LNCaP clone FGC (cell line): Measurements from ENCODE around the gene NQO1.
"Not testable (repeated sequence)": the region's sequence is repeated elsewhere in the genome, so short reads cannot be mapped to it uniquely, and the experiment has no call there.

Experiments used
- DNase-seq: peaks from one replicate; pipeline ENCODE4 v3.0.0-alpha.2; 2011; ENCODE audit warnings: low read depth
- H3K4me3 ChIP-seq: 2 replicates; pipeline ENCODE4 v1.5.1; 2011; ENCODE audit warnings: mild to moderate bottlenecking, low read depth, low read length, control low read depth
- TF ChIP-seq, protein P1 (sequence below): IDR thresholded peaks from 2 replicates; pipeline ENCODE4 v1.5.1; 2012; ENCODE audit warnings: mild to moderate bottlenecking; ENCODE audit not compliant: control insufficient read depth, insufficient read depth; ENCODE audit errors: extremely low read depth

The NQO1 gene

DNA sequence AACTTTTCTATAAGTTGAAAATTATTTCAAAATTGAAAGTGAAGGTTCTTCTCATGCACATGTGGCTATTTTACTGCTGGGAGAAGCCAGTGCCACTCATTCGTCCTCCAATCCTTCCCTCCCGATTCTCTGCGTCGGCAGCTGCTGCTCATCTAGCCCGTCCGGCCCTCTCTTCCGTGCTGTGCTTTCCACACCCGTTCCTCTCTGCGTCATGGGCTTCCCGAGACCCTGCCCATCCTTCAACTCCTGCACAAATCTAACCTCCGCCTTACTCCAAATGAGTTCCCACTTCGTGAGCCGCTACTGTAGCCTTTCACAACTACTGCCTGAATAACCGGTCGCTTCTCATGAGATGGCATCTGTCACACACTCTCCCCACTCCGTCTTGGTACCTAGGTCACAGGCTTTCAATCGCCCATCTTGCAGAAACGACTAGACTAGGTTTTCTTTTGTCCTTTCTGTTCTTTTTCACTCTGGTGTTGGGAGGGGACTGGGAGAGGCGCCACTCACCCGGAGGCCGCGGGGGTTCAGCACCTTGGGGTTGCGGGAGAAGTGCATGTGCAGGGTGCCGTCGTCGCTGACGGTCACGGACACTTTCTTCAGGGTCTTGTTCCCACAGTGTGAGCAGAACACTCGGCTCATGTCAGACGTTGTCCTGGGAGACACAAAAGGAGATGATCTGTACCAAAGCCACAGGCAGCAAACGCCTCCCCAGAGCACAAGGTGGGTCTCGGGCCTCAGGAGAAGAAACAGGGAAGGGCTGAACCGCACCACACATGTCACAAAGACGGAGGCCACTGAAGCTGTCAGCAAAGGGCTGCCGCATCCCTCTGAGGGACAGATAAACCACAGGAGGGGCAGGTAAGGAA, 18.2 kb upstream of the NQO1 start:
- TF ChIP-seq, protein P1, sequence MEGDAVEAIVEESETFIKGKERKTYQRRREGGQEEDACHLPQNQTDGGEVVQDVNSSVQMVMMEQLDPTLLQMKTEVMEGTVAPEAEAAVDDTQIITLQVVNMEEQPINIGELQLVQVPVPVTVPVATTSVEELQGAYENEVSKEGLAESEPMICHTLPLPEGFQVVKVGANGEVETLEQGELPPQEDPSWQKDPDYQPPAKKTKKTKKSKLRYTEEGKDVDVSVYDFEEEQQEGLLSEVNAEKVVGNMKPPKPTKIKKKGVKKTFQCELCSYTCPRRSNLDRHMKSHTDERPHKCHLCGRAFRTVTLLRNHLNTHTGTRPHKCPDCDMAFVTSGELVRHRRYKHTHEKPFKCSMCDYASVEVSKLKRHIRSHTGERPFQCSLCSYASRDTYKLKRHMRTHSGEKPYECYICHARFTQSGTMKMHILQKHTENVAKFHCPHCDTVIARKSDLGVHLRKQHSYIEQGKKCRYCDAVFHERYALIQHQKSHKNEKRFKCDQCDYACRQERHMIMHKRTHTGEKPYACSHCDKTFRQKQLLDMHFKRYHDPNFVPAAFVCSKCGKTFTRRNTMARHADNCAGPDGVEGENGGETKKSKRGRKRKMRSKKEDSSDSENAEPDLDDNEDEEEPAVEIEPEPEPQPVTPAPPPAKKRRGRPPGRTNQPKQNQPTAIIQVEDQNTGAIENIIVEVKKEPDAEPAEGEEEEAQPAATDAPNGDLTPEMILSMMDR: no peak
- no peak overlapping the region for H3K4me3 ChIP-seq
- no peak for DNase-seq

DNA sequence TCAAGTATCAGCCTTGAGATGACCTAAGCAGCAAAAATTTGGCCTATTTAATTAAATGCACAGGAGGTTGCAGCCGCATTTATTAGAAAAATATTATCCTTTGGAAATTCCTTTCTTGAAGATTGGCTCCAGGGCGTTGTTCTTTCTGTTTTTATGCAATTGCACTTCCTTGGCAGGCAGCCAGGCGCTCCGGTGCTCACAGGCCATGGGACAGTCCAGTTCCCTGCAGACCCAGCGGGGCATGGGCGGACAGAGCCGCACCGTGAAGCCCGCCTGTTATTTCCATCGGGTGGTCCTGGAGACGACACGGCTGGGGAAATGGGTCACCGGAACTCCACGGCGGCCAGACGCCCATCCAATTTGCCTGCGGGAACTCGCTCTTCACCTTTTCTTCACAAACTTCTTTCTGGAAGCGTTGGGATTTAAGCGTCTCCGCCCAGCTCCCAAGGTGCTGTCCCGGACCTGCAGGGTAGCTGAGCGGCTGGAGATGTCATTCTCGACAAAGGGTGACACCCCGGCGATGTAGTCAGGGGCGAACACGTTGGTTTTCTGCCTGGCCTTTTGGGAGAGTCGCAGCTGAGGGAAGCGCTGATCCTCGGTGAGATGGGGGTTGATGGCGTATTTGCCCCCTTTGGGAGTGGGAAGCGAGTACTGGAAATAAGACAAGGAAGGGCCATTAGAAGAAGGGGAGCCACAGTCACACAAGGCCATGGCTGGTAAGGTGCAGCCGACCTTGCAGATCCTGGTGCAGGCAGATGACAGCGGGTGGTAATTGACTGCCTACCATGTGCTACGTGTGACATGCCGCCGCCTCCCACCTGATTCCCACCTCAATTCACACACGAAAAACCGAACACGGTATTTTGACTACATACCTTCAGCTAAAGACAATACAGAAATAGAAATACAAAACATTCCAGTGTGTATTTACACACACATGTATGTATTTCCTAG, 15.9 kb upstream of the NQO1 start:
- TF ChIP-seq, protein P1: no peak
- no peak for DNase-seq
- H3K4me3 ChIP-seq: no peak overlapping the region

DNA sequence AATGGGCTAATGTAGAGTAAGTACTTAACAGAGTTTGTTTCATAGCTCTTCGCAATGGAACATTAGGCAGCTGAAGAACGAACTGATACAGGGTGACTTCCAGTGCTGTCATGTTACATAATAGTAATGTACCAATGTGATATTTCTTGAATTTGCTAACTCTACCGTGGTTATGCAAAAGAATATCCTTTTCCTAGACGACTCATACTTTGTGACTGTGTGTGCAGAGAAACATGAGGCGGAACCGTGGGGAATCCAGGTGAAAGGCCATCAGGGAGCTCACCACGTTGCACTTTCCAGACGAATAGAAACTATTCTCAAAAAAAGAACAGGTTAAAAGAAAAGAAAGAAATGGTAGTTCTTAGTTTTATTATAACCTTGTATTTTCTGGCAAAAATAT, 15.2 kb upstream of the NQO1 start:
- TF ChIP-seq, protein P1: no peak
- no peak overlapping the region for H3K4me3 ChIP-seq
- DNase-seq: no peak

DNA sequence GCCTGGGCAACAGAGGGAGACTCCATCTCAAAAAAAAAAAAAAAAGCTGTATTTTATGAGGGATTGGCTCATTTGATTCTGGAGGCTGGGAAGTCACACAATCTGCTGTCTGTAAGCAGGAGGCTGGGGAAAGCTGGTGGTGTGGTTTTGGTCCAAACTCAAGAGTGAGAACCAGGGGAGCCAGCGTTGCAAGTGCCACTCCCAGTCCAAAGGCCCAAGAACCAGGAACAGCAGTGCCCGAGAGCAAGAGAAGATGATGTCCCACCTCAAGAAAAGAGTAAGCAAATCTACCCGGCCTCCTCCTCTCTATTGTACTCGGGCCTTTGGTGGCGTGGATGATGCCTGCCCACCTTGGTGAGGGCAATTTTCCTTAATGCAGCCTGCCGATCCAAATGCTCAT, 5.7 kb upstream of the NQO1 start:
- TF ChIP-seq, protein P1: no peak
- H3K4me3 ChIP-seq: no peak overlapping the region
- DNase-seq: no peak

DNA sequence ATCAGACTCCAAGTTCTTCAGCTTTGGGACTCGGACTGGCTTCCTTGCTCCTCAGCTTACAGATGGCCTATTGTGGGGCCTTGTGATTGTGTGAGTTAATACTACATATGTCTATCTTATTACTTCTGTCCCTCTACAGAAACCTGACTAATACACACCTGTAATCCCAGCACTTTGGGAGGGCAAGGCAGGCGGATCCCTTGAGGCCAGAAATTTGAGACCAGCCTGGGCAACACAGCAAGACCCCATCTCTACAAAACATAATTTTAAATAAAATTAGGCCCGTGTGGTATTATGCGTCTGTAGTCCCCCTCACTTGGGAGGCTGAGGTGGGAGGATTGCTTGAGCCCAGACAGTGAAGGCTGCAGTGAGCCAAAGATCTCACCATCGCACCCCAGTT, 4.9 kb upstream of the NQO1 start:
- not testable (repeated sequence) for DNase-seq

DNA sequence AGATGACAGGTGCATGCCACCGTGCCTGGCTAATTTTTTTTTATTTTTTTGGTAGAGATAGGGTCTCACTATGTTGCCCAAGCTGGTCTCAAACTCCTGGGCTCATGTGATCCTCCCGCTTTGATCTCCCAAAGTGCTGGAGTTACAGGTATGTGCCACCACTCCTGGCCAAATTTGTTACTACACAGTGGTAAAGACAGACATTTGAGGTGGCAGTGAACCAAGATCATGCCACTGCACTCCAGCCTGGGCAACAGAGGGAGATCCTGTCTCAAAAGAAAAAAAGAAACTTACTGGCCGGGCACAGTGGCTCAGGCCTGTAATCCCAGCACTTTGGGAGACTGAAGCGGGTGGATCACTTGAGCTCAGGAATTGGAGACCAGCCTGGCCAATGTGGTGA, 2.7 kb upstream of the NQO1 start:
- H3K4me3 ChIP-seq, DNase-seq: not testable (repeated sequence)

More for the DNA sequence above, 4.9 kb upstream of the NQO1 start:
- not testable (repeated sequence) for H3K4me3 ChIP-seq

DNA sequence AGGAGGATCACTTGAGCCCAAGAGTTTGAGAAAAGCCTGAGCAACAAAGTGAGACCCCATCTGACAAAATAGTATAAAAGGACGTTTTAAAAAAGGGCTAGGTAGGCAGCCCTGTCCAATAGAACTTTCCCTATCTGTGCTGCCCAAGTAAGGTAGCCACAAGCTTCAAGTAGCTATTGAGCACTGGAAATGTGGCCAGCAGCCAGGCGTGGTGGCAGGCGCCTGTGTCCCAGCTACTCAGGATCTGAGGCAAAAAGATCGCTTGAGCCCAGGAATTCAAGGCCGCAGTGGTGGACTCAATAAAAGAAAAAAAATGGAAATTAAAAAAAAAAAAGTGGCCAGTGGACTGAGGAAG, 1.5 kb upstream of the NQO1 start:
- TF ChIP-seq, protein P1: no peak
- DNase-seq: no peak
- no peak overlapping the region for H3K4me3 ChIP-seq
